ENCODE results near the gene KRT81. TPM values are rescaled to one million over a fixed set of nuclear protein-coding genes. Genes with fewer than 3 reads are reported as not detected.

KRT81 gene
- total RNA-seq: under 1 TPM in 2 of 4 donors, not detected in 2; 0.19 to 0.42 TPM

DNA sequence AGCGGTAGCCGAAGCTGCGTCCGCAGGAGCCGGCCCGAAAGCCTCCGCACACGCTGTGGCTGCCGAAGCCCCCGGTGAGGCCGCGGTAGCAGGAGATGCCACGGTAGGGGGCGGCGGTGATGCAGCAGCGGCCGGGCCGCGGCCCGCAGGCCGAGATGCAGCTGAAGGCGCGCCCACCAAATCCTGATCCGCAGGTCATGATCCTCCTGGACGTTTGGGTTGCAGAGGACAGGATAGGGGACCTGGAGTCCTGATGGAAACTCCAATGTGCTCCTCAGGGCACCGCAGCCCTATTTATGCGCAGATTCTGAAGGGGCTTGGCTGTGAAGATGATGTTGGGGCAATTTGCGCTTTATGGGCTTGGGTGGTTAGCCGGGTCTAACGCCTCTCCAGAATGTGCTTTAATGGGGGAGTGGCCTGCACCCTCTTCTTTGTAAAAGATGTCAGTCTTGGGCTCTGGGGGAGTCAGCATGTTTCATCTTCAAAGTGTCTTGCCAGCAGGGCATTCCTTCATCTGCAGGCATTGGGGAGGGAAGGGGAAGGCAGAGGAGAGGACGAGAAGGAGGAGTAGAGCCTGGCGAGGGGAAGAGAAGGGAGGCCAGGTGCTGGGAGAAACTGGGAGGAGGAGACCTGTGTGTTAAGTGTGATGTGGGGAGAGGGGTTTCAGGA lies at the start of gene KRT81:
TSS of gene KRT81 (minus strand) at position 268 of the 669 bp plus-strand sequence. CDS start at position 199, 69 bp downstream.
- H3K4me1 ChIP-seq: no peaks in the 10 kb centered on the region
- DNase-seq (ENCODE audit: extremely low spot score): no peak
- H3K27me3 ChIP-seq: peaks cover 0 to 9% (median 0%) of the 10 kb centered on the region in 4 donors
- H3K9me3 ChIP-seq: no peaks in the 10 kb centered on the region
- no peaks in the 10 kb centered on the region for H3K36me3 ChIP-seq
- H3K4me3 ChIP-seq: no peak within 1 kb of the TSS
- intact Hi-C loops (cut with DNase I): no loop called here
- H3K27ac ChIP-seq (replicated peaks in 1 of 4): no peak within 1 kb of the TSS
- TF ChIP-seq EP300 (IDR thresholded peaks at IDR 0.05) (no peak), POLR2A (IDR thresholded peaks at IDR 0.05; ENCODE audit: low read depth) (no peak), CTCF (IDR thresholded peaks at IDR 0.05) (no peak), POLR2AphosphoS5 (IDR thresholded peaks at IDR 0.05) (no peak)
- WGBS: 82% methylated on average over 4 of the region's 32 CpGs

DNA sequence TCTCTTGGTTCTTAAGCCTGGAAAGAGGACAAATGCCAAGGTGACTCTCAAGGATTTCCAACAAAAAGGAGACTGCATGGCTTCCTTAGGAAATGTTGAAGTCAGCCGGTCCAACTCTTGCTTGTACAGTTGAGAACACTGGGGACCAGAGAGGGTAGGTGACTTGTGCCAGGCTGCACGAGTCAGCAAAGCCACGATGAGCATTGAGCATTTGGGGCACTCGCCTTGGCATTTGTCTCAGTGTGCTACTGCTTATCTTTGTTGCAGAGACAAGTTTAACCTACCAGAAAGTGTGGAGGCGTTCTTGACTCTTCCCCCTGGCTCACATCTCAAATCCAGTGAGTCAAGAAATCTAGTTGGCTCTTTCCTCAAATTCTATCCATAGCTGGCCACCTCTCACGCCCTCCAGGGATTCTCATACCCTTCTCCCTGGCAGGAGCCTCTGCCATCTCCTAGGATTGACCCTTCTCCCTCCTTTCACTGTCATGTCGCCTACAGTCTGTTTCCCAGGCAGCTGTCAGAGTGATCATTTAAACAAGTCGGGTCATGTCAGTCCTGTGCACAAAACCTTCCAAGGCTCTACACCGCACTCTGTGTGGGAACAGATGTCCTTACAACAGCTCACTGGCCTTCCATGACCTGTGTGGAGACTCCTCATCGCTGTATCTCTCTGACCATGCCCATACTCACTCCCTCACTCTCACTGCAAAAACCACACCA lies 47.1 kb upstream of the KRT81 start:
- intact Hi-C loops (cut with DNase I): no loop called here
- Histone ChIP-seq H3K4me1 (no peaks in the 10 kb centered on the region), H3K4me3 (no peak overlapping the region), H3K27ac (replicated peaks in 1 of 4) (no peak overlapping the region), H3K9me3 (peaks cover 0 to 23% (median 15%) of the 10 kb centered on the region in 4 donors), H3K36me3 (no peaks in the 10 kb centered on the region), H3K27me3 (peaks cover 0 to 3% (median 0%) of the 10 kb centered on the region in 4 donors)
- DNase-seq (ENCODE audit: extremely low spot score): no peak
- TF ChIP-seq POLR2A (IDR thresholded peaks at IDR 0.05; ENCODE audit: low read depth) (no peak), EP300 (IDR thresholded peaks at IDR 0.05) (no peak), POLR2AphosphoS5 (IDR thresholded peaks at IDR 0.05) (no peak), CTCF (IDR thresholded peaks at IDR 0.05) (no peak)
- 80% methylated on average over 10 of the region's 10 CpGs for WGBS

- Histone ChIP-seq H3K4me1 (no peaks in the 10 kb centered on the region), H3K36me3 (no peaks in the 10 kb centered on the region), H3K9me3 (peaks cover 0 to 18% (median 11%) of the 10 kb centered on the region in 4 donors), H3K27ac (replicated peaks in 1 of 4) (no peak overlapping the region), H3K27me3 (peaks cover 0 to 3% (median 0%) of the 10 kb centered on the region in 4 donors), H3K4me3 (no peak overlapping the region)
- intact Hi-C loops (cut with DNase I): no loop called here
- TF ChIP-seq POLR2AphosphoS5 (IDR thresholded peaks at IDR 0.05): no peak
- no peak for TF ChIP-seq POLR2A (IDR thresholded peaks at IDR 0.05; ENCODE audit: low read depth)
- TF ChIP-seq CTCF (IDR thresholded peaks at IDR 0.05): no peak
- TF ChIP-seq EP300 (IDR thresholded peaks at IDR 0.05): no peak
- DNase-seq (ENCODE audit: extremely low spot score): no peak
- 84% methylated on average over 1 of the region's 1 CpG for WGBS
Observed at GRCh38 chr12:52337054-52337453, 45.7 kb upstream of the KRT81 start.

DNA sequence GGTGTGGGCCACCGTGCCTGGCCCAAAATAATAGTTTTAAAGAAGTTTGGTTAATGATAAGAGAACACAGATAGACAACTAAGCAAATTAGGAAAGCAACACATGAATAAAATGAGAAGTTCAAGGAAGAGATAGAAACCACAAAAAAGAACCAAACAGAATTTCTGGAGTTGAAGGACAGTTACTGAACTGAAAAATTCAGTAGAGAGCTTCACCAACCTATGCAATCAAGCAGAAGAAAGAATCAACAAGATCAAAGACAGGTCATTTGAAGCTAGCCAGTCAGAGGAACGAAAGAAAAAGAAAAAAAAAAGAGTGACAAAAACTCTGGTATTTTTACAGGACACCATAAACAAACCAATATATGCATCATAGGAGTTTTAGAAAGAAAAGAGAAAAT lies 45.3 kb upstream of the KRT81 start:
- intact Hi-C loops (cut with DNase I): no loop called here
- WGBS: 90% methylated on average over 2 of the region's 2 CpGs
- Histone ChIP-seq H3K9me3 (peaks cover 0 to 18% (median 11%) of the 10 kb centered on the region in 4 donors), H3K4me1 (no peaks in the 10 kb centered on the region), H3K4me3 (no peak overlapping the region), H3K27ac (replicated peaks in 1 of 4) (no peak overlapping the region), H3K27me3 (peaks cover 0 to under 1% (median 0%) of the 10 kb centered on the region in 4 donors), H3K36me3 (no peaks in the 10 kb centered on the region)
- TF ChIP-seq POLR2AphosphoS5 (IDR thresholded peaks at IDR 0.05): no peak
- no peak for TF ChIP-seq CTCF (IDR thresholded peaks at IDR 0.05)
- TF ChIP-seq EP300 (IDR thresholded peaks at IDR 0.05): no peak
- TF ChIP-seq POLR2A (IDR thresholded peaks at IDR 0.05; ENCODE audit: low read depth): no peak
- DNase-seq (ENCODE audit: extremely low spot score): no peak

Data from esophagus muscularis mucosa (tissue), 4 donors.